Panc1 (cell line): ENCODE measurements around the gene ITIH6. TPM values are rescaled to one million over a fixed set of nuclear protein-coding genes. Genes with fewer than 3 reads are reported as not detected.
A peak's percentile ranks its signal among the peaks of the same experiment; 100 is the strongest.
"Not testable (repeated sequence)": the region's sequence is repeated elsewhere in the genome, so short reads cannot be mapped to it uniquely, and the experiment has no call there.

Experiments used
- ATAC-seq: fragments of 200-7000 bp; cut with Tn5 transposase; 2 replicates; pipeline ENCODE4 v1.9.1; 2020; ENCODE audit warnings: mild to moderate bottlenecking, moderate library complexity
- Bru-seq: library from RNA; stranded (reverse); fragments of 400-500 nt; gene quantifications from one replicate; lab custom pipeline; 2021; lab: Mats Ljungman, UMichigan
- BruChase-seq, 2 experiments: library from RNA; stranded (reverse); fragments of 400-500 nt; gene quantifications; one replicate each; lab custom pipeline; 2021; lab: Mats Ljungman, UMichigan
- BruUV-seq: library from RNA; stranded (reverse); fragments of 400-500 nt; replicated peaks from 2 replicates; lab custom pipeline; 2021; lab: Mats Ljungman, UMichigan
- CTCF ChIA-PET: fragments of 300-600 bp; sonication (Branson Sonifier 250); formaldehyde crosslinking; loops from one replicate; lab custom pipeline; 2022; ENCODE audit warnings: antibody characterized with exemption; lab: Charles Lee
- POLR2A ChIA-PET: fragments of 300-600 bp; sonication (Branson Sonifier 250); formaldehyde crosslinking; loops from one replicate; lab custom pipeline; 2022; ENCODE audit warnings: antibody characterized with exemption; lab: Charles Lee
- DNase-seq: peaks from one replicate; pipeline ENCODE4 v3.0.0-alpha.2; 2010; ENCODE audit warnings: low read depth, low spot score
- H3K27ac ChIP-seq: 2 replicates; pipeline ENCODE4 v1.5.1; 2011; ENCODE audit warnings: mild to moderate bottlenecking, low read length, inconsistent platforms
- H3K27me3 ChIP-seq: fragments of 200-500 bp; sonication (Bioruptor generic); 2 replicates; pipeline ENCODE4 v1.6.0; 2014; ENCODE audit warnings: low read length, inconsistent platforms; ENCODE audit not compliant: control insufficient read depth, insufficient read depth
- H3K36me3 ChIP-seq: fragments of 200-500 bp; sonication (Bioruptor generic); 2 replicates; pipeline ENCODE4 v1.5.1; 2014; ENCODE audit warnings: inconsistent platforms, mild to moderate bottlenecking, low read length, moderate library complexity; ENCODE audit not compliant: control insufficient read depth, insufficient read depth
- H3K4me1 ChIP-seq: 2 replicates; pipeline ENCODE4 v1.5.1; 2011; ENCODE audit warnings: inconsistent platforms, mild to moderate bottlenecking, low read length, moderate library complexity; ENCODE audit not compliant: control insufficient read depth, insufficient read depth
- H3K4me3 ChIP-seq, 2 experiments: 2 replicates each; pipeline ENCODE4 v1.5.1; 2011 to 2012; ENCODE audit warnings: low read depth in 2 of 2, low read length in 2 of 2, mild to moderate bottlenecking in 2 of 2, inconsistent platforms in 1 of 2, moderate library complexity in 1 of 2
- H3K9me3 ChIP-seq: fragments of 200-500 bp; sonication (Bioruptor generic); 2 replicates; pipeline ENCODE4 v1.5.1; 2014; ENCODE audit warnings: low read depth, mild to moderate bottlenecking, inconsistent platforms, low read length, moderate library complexity; ENCODE audit not compliant: control insufficient read depth, insufficient read depth
- POLR2AphosphoS5 ChIP-seq: IDR thresholded peaks from 2 replicates; pipeline ENCODE4 v1.6.1; 2012; ENCODE audit warnings: mild to moderate bottlenecking, low read depth, low read length, moderate library complexity
- REST ChIP-seq, 2 experiments: IDR thresholded peaks; 2 replicates each; pipeline ENCODE4 v1.6.1; 2011 to 2012; ENCODE audit warnings: low read depth in 2 of 2, control low read depth in 1 of 2, low read length in 1 of 2, mild to moderate bottlenecking in 1 of 2, moderate library complexity in 1 of 2; ENCODE audit not compliant: insufficient read depth in 1 of 2
- SIN3A ChIP-seq: IDR thresholded peaks from 2 replicates; pipeline ENCODE4 v1.6.1; 2012; ENCODE audit warnings: low read depth, mild to moderate bottlenecking, low read length, moderate library complexity, borderline replicate concordance; ENCODE audit not compliant: insufficient read depth
- TCF7L2 ChIP-seq: IDR thresholded peaks from 2 replicates; pipeline ENCODE4 v1.6.1; 2011; ENCODE audit warnings: mild to moderate bottlenecking, low read depth, low read length, inconsistent platforms
- in situ Hi-C: cut with HindIII; loops from 2 replicates; pipeline ENCODE4 v1.10.0; 2016; ENCODE audit warnings: low sequenced_read_pairs, low pct_unique_long_range_greater_than_20kb
- intact Hi-C: fragments of 100-400 bp; cut with micrococcal nuclease; formaldehyde crosslinking; loops from one replicate; pipeline ENCODE4 v1.10.0; 2022; ENCODE audit not compliant: unreplicated experiment
- long read RNA-seq: library from polyadenylated mRNA; unstranded; transcript quantifications from one replicate; pipeline ENCODE4 v2.0.0, GENCODE V29; 2021; ENCODE audit not compliant: unreplicated experiment
- polyA plus RNA-seq: library from polyadenylated mRNA; unstranded; fragments of >200 nt; gene quantifications from one replicate; pipeline ENCODE4 v1.2.1, GENCODE V29; 2012; ENCODE audit warnings: missing spikeins; ENCODE audit not compliant: insufficient read length
- total RNA-seq: library from RNA; stranded (reverse); gene quantifications from one replicate; pipeline ENCODE4 v1.2.1, GENCODE V29; 2021; ENCODE audit not compliant: unreplicated experiment
- TF ChIP-seq, protein P1 (sequence below): fragments of 450-650 bp; IDR thresholded peaks from 2 replicates; pipeline ENCODE4 v1.5.1; 2017; ENCODE audit warnings: mild to moderate bottlenecking

Gene ITIH6
- total RNA-seq (not detected), Bru-seq, nascent RNA (percentile 7 among the genes with signal in this experiment), BruChase-seq, experiment 1, labeled RNA remaining after a 2-hour chase (percentile 2 among the genes with signal in this experiment), BruChase-seq, experiment 2, labeled RNA remaining after a 6-hour chase (percentile 2 among the genes with signal in this experiment)
- not detected for polyA plus RNA-seq
- long read RNA-seq = 0 reads

DNA sequence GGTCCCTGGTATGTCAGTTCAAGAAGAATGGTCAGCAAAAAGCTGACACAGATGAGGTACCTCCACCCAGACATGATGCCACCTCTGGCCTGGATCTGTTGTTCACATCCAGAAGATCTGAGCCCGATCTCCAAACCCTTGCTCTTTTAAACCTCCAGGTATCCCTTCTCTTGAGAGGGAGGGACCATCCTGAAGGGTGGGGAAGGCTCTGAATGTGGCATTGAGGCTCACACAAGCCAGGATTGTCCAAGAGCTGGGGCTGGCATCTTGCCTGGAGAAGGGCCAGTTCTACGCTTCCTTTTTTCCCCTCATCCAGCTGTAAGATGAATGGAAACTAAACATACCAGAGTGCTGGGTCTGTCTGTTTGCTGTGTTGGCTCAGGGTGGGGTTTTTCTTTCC, at the start of gene ITIH6:
TSS of gene ITIH6 (minus strand) at position 119 of the 400 bp plus-strand sequence. CDS start at position 74, 45 bp downstream.
- Histone ChIP-seq H3K27ac (no peak within 1 kb of the TSS), H3K36me3 (no peaks in the 10 kb centered on the region), H3K4me1 (no peaks in the 10 kb centered on the region), H3K27me3 (no peaks in the 10 kb centered on the region), H3K4me3 (no peak within 1 kb of the TSS), H3K9me3 (no peaks in the 10 kb centered on the region)
- ATAC-seq = no peak
- TF ChIP-seq SIN3A = no peak
- TF ChIP-seq POLR2AphosphoS5 = no peak
- TF ChIP-seq, protein P1, sequence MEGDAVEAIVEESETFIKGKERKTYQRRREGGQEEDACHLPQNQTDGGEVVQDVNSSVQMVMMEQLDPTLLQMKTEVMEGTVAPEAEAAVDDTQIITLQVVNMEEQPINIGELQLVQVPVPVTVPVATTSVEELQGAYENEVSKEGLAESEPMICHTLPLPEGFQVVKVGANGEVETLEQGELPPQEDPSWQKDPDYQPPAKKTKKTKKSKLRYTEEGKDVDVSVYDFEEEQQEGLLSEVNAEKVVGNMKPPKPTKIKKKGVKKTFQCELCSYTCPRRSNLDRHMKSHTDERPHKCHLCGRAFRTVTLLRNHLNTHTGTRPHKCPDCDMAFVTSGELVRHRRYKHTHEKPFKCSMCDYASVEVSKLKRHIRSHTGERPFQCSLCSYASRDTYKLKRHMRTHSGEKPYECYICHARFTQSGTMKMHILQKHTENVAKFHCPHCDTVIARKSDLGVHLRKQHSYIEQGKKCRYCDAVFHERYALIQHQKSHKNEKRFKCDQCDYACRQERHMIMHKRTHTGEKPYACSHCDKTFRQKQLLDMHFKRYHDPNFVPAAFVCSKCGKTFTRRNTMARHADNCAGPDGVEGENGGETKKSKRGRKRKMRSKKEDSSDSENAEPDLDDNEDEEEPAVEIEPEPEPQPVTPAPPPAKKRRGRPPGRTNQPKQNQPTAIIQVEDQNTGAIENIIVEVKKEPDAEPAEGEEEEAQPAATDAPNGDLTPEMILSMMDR = no peak
- CTCF ChIA-PET = no interaction called here
- intact Hi-C loops (no loop called here), in situ Hi-C loops (no loop called here)
- no peak for DNase-seq
- POLR2A ChIA-PET = no interaction called here
- no TSS peak for BruUV-seq

DNA sequence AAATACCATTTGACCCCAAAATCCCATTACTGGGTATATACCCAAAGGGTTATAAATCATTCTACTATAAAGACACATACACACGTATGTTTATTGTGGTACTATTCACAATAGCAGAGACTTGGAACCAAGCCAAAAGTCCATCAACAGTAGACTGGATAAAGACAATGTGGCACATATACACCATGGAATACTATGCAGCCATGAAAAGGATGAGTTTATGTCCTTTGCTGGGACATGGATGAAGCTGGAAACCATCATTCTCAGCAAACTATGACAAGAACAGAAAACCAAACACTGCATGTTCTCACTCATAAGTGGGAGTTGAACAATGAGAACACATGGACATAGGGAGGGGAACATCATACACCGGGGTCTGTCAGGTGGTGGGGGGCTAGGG, 49.6 kb upstream of the ITIH6 start:
- H3K4me1 ChIP-seq, intact Hi-C loops, DNase-seq, in situ Hi-C loops, POLR2A ChIA-PET, H3K9me3 ChIP-seq, BruUV-seq, H3K4me3 ChIP-seq, CTCF ChIA-PET, H3K36me3 ChIP-seq, ATAC-seq, H3K27ac ChIP-seq, H3K27me3 ChIP-seq: not testable (repeated sequence)

GRCh38 chrX:54843050-54843449, 45.0 kb upstream of the ITIH6 start:
- no TSS peak for BruUV-seq
- ChIA-PET CTCF (no interaction called here), POLR2A (no interaction called here)
- no peak for ATAC-seq
- no peak for DNase-seq
- no peak overlapping the region for H3K27ac ChIP-seq
- intact Hi-C loops (no loop called here), in situ Hi-C loops (no loop called here)
- no peaks in the 10 kb centered on the region for H3K4me1 ChIP-seq
- H3K4me3 ChIP-seq = no peak overlapping the region
- TF ChIP-seq SIN3A = no peak
- no peak for TF ChIP-seq TCF7L2
- no peak for TF ChIP-seq REST (IDR thresholded peaks at IDR 0.05; ENCODE audit: insufficient read depth in 1 of 2, low read depth in 2 of 2, low read length in 1 of 2)
- TF ChIP-seq, protein P1 = no peak
- TF ChIP-seq POLR2AphosphoS5 = no peak
- H3K27me3 ChIP-seq = no peaks in the 10 kb centered on the region
- no peaks in the 10 kb centered on the region for H3K36me3 ChIP-seq
- H3K9me3 ChIP-seq = no peaks in the 10 kb centered on the region
